ENCODE results near the gene SPSB2.

SPSB2 gene

DNA sequence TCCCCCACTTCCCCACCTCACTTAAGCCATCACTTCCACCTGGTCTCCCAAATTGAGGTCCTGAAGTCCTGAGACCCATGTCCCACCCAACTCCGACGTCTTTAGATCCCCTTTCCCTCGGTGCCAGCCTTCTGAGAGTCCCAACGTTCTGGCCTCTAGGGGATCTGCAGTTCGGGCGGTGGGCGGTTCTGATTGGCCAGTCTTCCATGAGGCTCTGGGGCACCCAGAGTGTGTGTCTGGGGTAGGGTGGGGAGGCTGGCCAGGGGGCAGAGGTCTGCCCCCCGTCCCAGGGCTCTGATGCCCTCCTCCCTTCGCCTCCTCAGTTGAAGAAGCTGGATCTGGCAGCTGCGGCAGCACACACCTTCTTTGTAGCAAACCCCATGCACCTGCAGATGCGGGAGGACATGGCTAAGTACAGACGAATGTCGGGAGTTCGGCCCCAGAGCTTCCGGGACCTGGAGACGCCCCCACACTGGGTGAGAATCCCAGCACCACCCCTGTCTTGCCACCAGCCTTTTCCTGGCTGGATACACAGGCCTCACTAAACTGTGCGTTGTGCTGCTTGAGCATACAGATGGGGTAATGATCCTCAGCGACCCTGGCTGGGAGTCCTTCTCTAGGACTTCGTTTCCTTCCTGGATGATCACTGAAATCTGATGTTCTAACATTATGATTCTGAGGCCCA lies 43.4 kb downstream of the SPSB2 start:
- DNase-seq: no peak

DNA sequence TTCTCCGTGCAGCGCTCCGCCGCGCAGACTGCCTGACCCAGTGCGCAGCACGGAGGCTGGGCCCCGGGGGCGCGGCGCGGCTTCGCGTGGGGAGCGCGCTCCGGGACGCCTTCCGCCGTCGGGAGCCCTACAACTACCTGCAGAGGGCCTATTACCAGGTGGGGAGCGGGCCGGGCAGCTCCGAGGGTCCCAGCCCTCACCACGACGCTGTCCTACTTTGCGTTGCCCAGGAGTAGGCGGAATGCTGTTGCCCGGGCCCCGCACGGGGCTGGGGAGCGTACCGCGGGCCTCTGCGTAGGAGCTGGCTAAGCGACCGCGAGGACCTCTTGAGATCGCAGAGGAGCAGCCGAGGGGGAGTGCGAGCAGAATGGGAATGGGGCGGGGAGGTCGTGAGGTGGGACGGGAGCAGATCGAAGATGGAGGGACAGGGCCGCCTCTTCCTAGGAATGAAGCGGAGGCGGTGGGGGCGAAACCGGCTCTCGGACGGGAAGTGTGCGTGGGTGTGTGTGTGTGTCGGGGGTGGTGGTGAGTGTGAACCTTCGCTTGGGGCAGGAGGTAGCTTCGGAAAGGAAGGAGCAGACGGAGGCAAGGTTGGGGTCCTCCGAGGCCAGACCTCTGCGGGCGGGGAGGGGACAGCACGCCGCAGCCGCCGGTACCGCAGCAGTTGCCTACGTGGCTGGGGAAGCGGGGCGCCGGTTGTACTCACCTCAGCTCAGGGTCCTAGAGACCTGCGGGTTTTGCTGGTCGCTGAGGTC lies 44.1 kb downstream of the SPSB2 start:
- no peak for DNase-seq

DNA sequence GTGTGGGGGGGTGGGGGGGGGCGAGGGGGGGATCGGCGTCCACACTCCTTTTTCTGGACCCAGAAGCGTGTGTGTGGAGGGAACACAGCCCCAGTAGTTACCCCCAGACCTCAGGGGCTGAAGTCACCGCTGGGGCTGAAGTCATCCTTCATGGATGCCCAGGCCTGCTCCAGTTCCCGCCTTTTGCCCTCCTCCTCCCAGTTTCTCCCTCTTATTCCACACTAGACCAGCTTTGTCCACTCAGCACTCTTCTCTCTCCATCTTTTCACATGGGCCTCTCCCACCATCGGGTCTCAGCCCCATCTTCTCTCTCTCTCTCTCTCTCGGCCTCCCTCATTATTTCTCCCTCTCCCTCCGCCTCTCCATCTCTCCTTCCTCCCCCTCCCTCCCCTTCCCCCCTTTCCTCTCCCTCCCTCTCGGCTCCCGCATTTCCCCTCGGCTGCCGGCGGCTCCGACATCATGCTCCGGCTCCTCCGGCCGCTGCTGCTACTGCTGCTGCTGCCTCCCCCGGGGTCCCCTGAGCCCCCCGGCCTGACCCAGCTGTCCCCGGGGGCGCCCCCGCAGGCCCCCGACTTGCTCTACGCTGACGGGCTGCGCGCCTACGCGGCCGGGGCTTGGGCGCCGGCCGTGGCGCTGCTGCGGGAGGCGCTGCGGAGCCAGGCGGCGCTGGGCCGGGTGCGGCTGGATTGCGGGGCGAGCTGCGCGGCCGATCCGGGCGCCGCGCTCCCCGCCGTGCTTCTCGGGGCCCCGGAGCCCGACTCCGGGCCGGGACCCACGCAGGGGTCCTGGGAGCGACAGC lies 44.9 kb downstream of the SPSB2 start, which contains the start of gene P3H3:
TSS of gene P3H3 (plus strand) at position 426 of the 799 bp plus-strand sequence. CDS start at position 460, 34 bp downstream.
- DNase-seq: peak; percentile 45

DNA sequence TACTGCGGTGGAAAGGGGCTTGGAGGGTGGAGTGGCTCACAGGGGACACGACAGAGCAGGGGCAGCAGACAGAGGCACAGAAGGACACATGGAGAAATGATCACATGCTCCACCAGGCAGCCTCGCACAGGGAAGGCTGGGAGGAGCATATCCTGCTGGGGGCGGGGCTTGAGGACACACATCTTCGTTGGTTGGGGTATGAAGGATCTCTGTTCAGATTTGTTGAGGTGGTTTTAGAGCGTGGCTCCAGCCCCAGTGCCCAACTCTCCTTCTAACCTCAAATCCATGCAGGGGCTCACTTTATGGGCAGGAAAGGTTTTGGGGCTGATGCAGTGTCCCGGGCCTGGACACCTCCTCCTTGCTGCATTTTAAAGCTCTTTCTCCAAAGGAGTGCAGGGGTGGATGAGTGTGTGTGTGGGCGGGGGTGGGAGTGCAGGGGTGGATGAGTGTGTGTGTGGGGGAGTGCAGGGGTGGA lies 45.6 kb downstream of the SPSB2 start:
- peak; percentile 50 for DNase-seq

DNA sequence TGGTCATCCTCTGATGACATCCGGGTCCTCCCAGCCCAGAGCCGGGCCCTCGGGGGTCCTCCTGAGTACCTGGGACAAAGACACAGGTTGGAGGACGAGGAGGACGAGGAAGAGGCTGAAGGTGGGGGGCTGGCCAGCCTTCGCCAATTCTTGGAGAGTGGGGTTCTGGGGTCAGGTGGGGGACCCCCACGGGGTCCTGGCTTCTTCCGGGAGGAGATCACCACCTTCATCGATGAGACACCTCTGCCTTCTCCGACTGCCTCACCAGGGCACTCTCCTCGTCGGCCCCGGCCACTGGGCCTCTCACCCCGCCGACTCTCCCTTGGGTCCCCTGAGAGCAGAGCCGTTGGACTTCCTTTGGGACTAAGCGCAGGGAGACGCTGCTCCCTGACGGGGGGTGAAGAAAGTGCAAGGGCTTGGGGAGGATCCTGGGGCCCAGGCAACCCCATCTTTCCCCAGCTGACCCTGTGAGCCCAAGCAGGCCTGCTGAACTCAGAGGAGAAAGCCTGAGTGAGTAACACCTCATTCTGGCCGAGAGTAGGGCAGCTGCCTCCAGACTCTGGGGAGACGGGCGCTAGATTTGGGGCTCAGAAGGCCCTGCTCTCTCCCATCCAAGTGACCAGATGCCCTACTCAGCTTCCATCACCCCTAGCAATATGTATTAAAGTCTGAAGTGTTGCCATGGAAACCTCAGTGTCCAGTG lies 46.2 kb downstream of the SPSB2 start:
- DNase-seq: no peak

DNA sequence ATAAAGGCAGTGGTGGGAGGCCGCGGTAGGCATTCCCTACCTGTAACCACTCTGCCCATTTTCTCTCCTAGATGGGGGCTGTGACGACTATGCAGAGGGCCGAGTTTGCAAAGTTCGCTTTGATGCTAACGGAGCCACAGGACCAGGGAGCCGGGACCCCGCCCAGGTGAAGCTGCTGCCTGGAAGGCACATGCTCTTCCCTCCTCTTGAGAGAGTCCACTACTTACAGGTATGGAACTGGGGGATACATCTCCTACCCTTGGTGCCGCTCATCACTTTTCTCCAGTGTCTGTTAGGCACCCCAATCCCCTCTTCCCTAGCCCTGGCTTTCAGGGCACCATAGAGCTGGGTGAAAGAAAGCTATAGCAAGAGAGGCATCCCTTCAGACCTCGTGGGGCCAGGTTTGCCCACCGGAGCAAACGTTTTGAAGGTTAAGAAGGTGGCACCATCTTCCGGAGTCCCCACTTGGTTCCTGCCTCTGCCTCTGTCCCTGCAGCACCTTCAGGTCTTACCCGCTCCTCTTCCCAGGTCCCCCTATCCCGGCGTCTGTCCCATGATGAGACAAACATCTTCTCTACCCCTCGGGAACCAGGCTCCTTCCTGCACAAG lies 46.9 kb downstream of the SPSB2 start:
- no peak for DNase-seq

GRCh38 chr12:6825398-6826124 lies 47.5 kb downstream of the SPSB2 start:
- DNase-seq: peak; percentile 67

- no peak for DNase-seq
These were observed 48.2 kb downstream of the SPSB2 start for GRCh38 chr12:6824901-6825381.

DNA sequence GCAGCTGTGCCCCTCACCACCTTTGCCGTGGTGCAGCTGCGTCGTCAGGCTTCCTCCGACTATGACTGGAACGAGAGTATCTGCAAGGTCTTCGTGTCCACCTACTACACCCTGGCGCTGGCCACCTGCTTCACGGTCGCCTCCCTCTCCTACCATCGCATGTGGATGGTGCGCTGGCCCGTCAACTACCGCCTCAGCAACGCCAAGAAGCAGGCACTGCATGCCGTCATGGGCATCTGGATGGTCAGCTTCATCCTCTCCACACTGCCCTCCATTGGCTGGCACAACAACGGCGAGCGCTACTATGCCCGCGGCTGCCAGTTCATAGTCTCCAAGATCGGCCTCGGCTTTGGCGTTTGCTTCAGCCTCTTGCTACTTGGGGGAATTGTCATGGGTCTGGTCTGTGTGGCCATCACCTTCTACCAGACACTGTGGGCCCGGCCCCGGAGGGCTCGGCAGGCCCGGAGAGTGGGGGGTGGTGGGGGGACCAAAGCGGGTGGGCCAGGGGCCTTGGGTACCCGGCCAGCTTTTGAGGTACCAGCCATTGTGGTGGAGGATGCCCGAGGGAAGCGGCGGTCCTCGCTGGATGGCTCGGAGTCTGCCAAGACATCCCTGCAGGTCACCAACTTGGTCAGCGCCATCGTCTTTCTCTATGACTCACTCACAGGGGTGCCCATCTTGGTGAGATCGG lies 48.9 kb downstream of the SPSB2 start:
- no peak for DNase-seq

DNA sequence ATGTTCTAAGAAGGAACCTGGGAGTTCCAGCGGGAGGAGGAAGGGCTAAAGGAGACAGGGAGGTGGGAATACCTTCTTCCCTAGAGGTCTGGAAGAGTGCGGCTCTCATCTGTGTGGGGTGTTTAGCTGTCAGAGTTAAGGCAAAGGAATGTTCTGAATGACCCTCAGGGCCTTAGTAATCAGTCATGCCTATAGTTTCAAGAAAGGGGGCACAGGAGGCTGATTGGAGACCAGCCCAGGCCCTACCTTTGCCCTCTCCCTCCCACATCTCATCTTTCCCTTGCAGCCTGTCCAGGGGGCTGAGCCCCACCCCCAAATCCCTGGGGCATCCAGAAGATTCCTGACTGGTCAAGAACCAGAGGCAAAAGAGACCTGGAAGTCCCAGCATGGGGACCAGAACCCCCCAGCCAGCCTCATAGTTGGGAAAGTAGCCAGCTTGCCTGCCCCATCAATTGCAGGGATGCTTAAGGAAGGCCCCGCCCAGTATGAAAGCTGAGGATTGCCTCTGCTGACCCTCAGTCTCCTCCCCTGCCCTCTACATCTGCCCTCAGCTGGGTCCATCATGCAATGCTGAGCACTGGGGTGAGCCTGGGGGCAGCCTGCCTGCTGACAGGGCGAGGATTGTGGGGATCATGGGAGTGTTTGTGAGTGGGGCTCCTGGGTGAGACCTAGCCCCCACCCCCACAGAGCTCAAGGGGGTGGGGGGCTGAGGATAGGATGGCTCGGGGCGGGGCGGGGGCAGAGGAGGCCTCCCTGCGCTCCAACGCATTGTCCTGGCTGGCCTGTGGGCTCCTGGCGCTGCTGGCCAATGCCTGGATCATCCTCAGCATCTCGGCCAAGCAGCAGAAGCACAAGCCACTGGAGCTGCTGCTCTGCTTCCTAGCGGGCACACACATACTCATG lies 49.7 kb downstream of the SPSB2 start:
- DNase-seq: no peak

GRCh38 chr12:6822426-6823135 lies 50.5 kb downstream of the SPSB2 start:
- DNase-seq: no peak

GRCh38 chr12:6821591-6822425 lies 51.3 kb downstream of the SPSB2 start, which contains the start of gene GPR162:
Gene GPR162, plus strand, starts transcription at chr12:6821821. Its CDS starts 2,078 bp downstream, at chr12:6823899.
- DNase-seq: no peak

Data from NCI-H2227 treated with DMSO at 0.1 percent for 48 hours (cell line).